ENCODE data around the gene COL25A1.
"Not testable (repeated sequence)": the region's sequence is repeated elsewhere in the genome, so short reads cannot be mapped to it uniquely, and the experiment has no call there.

Gene COL25A1

DNA sequence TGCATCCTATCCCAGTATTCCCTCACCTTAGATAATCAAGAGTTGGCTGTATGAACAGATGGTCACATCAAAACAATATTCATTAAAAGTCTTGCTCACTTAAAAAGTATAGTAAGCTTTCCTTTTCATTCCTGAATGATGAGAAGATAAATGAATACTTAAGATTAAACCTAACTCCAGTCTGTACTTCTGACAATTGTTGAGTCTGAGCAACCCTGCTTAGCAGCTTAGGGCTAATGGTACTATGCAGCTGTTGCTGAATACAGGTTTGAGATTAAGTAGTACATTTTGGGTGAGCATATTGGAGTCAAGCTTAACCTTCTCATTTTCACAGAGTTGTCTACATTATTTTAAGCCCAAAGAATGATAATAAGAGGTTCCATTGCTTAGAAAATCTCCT lies 417.9 kb downstream of the COL25A1 start:
- TF ChIP-seq, protein P1, sequence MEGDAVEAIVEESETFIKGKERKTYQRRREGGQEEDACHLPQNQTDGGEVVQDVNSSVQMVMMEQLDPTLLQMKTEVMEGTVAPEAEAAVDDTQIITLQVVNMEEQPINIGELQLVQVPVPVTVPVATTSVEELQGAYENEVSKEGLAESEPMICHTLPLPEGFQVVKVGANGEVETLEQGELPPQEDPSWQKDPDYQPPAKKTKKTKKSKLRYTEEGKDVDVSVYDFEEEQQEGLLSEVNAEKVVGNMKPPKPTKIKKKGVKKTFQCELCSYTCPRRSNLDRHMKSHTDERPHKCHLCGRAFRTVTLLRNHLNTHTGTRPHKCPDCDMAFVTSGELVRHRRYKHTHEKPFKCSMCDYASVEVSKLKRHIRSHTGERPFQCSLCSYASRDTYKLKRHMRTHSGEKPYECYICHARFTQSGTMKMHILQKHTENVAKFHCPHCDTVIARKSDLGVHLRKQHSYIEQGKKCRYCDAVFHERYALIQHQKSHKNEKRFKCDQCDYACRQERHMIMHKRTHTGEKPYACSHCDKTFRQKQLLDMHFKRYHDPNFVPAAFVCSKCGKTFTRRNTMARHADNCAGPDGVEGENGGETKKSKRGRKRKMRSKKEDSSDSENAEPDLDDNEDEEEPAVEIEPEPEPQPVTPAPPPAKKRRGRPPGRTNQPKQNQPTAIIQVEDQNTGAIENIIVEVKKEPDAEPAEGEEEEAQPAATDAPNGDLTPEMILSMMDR (IDR thresholded peaks at IDR 0.05; ENCODE audit: borderline replicate concordance, control extremely low read depth, extremely low read depth, insufficient read depth, missing control alignments), result no peak
- in situ Hi-C loops (cut with MboI; ENCODE audit: low sequenced_read_pairs, unreplicated experiment), result no loop called here
- DNase-seq (ENCODE audit: low spot score), result no peak

DNA sequence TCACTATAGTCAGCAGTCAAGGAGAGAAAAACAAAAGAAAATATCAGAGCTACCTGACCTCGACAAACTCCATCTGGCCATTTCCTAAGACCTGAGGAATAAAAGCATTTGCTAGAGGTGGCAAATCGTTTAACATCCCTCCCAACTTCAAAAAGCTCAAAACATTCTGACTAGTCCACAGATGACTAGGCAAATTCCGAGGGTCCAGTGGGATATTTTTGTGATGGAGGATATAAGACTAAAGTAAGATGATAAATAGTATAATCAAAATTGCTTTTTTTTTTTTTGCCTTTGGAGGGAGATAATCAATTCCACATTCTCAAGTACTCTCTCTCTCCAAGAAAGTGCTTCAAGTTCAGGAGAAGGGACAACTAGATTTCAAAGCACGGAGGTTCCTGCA lies 420.5 kb downstream of the COL25A1 start:
- TF ChIP-seq, protein P1 (IDR thresholded peaks at IDR 0.05; ENCODE audit: borderline replicate concordance, control extremely low read depth, extremely low read depth, insufficient read depth, missing control alignments), result no peak
- DNase-seq (ENCODE audit: low spot score), result no peak
- in situ Hi-C loops (cut with MboI; ENCODE audit: low sequenced_read_pairs, unreplicated experiment), result no loop called here

DNA sequence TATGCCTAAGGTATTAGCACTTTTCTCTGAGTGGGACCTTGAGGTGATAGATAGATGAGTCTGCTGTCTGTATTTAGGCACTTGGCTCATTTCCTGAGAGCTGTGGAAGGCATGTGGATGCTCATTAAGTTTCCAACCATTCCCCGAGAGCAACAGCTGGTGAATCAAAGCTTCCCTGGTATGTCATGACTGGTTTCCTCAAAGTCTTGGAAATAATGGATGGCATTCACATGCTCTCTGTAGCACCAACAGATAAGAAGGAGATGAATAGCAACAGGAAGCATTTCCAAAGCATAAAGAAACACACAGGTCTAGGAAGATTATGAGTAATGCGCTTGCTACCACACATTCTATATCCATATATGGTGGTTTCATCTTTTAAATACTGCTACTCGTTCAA lies 421.3 kb downstream of the COL25A1 start:
- TF ChIP-seq, protein P1 (IDR thresholded peaks at IDR 0.05; ENCODE audit: borderline replicate concordance, control extremely low read depth, extremely low read depth, insufficient read depth, missing control alignments), result no peak
- no peak for DNase-seq (ENCODE audit: low spot score)
- in situ Hi-C loops (cut with MboI; ENCODE audit: low sequenced_read_pairs, unreplicated experiment), result no loop called here

DNA sequence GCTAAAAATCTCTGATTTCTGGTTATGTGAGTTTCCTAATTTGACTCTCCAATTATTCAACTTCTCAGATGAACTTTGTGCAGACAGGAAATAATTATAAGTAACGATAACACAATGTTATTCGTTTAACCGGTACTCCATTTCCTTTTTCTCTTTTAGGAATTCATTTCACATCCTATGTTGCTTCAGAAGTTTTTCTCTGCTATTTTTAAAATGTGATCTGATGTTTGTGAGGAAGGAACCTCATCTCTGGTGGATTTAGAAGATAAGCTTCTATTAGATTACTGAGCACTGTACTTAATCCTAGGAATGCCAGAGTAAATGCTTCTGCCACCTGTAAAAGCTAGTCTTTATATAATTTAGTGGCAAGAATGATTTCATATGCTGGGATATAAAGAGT lies 423.7 kb downstream of the COL25A1 start:
- TF ChIP-seq, protein P1 (IDR thresholded peaks at IDR 0.05; ENCODE audit: borderline replicate concordance, control extremely low read depth, extremely low read depth, insufficient read depth, missing control alignments), result no peak
- in situ Hi-C loops (cut with MboI; ENCODE audit: low sequenced_read_pairs, unreplicated experiment), result no loop called here
- DNase-seq (ENCODE audit: low spot score), result no peak

DNA sequence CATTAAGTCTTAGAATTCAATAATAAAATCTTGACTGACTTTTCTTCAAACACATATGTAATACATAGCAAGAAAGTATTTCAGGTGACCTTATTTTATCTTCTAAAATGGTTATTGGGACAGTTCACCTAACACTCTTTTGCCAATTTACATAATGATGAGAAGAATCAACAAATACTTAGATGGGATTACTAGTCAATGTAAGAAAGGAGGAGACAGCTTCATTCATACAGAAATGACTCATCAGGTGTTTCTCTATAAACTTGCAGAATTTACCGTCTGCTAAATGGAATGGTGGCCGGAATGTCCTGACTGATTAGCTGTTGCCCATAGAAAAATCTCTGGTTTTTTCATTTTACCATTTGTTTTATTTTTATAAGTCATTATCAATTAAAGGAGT lies 424.6 kb downstream of the COL25A1 start:
- in situ Hi-C loops (cut with MboI; ENCODE audit: low sequenced_read_pairs, unreplicated experiment), result no loop called here
- DNase-seq (ENCODE audit: low spot score), result no peak
- TF ChIP-seq, protein P1 (IDR thresholded peaks at IDR 0.05; ENCODE audit: borderline replicate concordance, control extremely low read depth, extremely low read depth, insufficient read depth, missing control alignments), result no peak

DNA sequence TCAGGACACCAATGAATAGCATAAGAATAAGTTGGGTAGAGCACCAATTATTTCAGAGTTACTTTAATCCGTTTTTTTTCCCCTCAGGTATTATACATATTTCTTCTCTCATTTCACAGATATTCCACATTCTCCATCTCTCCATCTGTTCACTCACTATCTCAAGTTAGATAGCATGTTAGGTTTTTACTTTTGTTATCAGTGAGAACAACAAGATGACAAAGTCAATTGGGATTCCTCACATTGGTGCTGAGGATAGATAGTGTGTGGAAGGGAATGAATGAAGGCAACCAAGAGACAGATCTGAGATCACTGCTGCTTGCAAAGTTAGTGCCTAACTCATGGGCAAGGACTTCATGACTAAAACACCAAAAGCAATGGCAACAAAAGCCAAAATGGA lies 427.7 kb downstream of the COL25A1 start:
- DNase-seq (ENCODE audit: low spot score), result no peak
- in situ Hi-C loops (cut with MboI; ENCODE audit: low sequenced_read_pairs, unreplicated experiment), result no loop called here
- TF ChIP-seq, protein P1 (IDR thresholded peaks at IDR 0.05; ENCODE audit: borderline replicate concordance, control extremely low read depth, extremely low read depth, insufficient read depth, missing control alignments), result no peak

DNA sequence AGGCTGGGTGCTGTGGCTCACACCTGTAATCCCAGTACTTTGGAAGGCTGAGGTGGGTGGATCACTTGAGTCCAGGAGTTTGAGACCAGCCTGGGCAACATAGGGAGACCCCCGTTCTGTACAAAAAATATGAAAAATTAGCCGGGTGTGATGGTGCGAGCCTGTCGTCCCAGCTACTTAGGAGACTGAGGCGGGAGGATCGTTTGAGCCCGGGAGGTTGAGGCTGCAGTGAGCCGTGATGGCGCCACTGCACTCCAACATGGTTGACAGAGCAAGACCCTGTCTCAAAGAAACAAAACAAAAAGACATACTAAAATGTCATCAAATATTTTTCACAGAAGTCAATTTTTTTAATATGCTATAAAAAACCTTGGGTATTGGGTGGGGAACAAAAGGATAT lies 432.5 kb downstream of the COL25A1 start:
- DNase-seq (ENCODE audit: low spot score); in situ Hi-C loops (cut with MboI; ENCODE audit: low sequenced_read_pairs, unreplicated experiment): not testable (repeated sequence)

Data from GM13976 (cell line).